Gastrocnemius medialis (tissue), 4 donors: ENCODE data around the gene RPRD1A. TPM values are rescaled to one million over a fixed set of nuclear protein-coding genes. Genes with fewer than 3 reads are reported as not detected.

Experiments
- ATAC-seq, 2 donors: fragments of 150-250 bp; one replicate each; pipeline ENCODE4 v1.9.1; 2016
- DNase-seq, 2 donors: peaks; one replicate each; pipeline ENCODE4 v3.0.0-alpha.2; 2019
- H3K27ac ChIP-seq, 4 donors: fragments of 200-600 bp; sonication (generic); 1 replicate in 1 of 4; 2 replicates in 3 of 4; pipeline ENCODE4 v1.5.1; 2016 to 2018; ENCODE audit warnings: mild to moderate bottlenecking in 2 of 4, moderate library complexity in 1 of 4
- H3K27me3 ChIP-seq, 3 donors: fragments of 200-600 bp; sonication (generic) in 2 of 3; 1 replicate in 1 of 3; 2 replicates in 2 of 3; pipeline versions ENCODE4 v1.5.1 to v1.6.0; 2016 to 2019; ENCODE audit warnings: mild to moderate bottlenecking in 1 of 3, moderate library complexity in 1 of 3
- H3K36me3 ChIP-seq, 2 donors: fragments of 200-600 bp; sonication (generic) in 1 of 2; one replicate each; pipeline ENCODE4 v1.5.1; 2017 to 2018
- H3K4me1 ChIP-seq, 2 donors: fragments of 200-600 bp; sonication (generic) in 1 of 2; one replicate each; pipeline ENCODE4 v1.5.1; 2016 to 2017; ENCODE audit warnings: mild to moderate bottlenecking in 2 of 2
- H3K4me3 ChIP-seq, 4 donors: fragments of 200-600 bp; sonication (generic) in 3 of 4; 1 replicate in 1 of 4; 2 replicates in 3 of 4; pipeline ENCODE4 v1.5.1; 2016 to 2019; ENCODE audit warnings: mild to moderate bottlenecking in 2 of 4
- H3K9me3 ChIP-seq, 3 donors: fragments of 200-600 bp; sonication (generic) in 2 of 3; 1 replicate in 1 of 3; 2 replicates in 2 of 3; pipeline ENCODE4 v1.5.1; 2016 to 2019
- CTCF ChIP-seq, 5 experiments: fragments of 450-650 bp in 3 of 5; fragments of 200-600 bp in 2 of 5; sonication (generic) in 2 of 5; IDR thresholded peaks in 4 of 5; conservative IDR thresholded peaks in 1 of 5; 1 replicate in 4 of 5; 2 replicates in 1 of 5; pipeline ENCODE4 v1.5.1; 2016 to 2019; ENCODE audit warnings: antibody characterized with exemption in 5 of 5, mild to moderate bottlenecking in 3 of 5, moderate library complexity in 3 of 5
- POLR2A ChIP-seq, 2 donors: fragments of 450-650 bp; IDR thresholded peaks; one replicate each; pipeline ENCODE4 v1.6.1; 2017; ENCODE audit warnings: antibody characterized with exemption in 2 of 2, mild to moderate bottlenecking in 2 of 2, moderate library complexity in 2 of 2
- in situ Hi-C, 4 donors: fragments of 200-750 bp; cut with MboI; loops; one replicate each; pipeline versions ENCODE4 v1.15.0 to v1.8.0; 2017; ENCODE audit warnings: low sequenced_read_pairs in 4 of 4
- intact Hi-C: fragments of 100-400 bp; cut with DNase I; formaldehyde crosslinking; loops from one replicate; pipeline ENCODE4 v1.15.1; 2023; ENCODE audit warnings: low total_unique reads
- total RNA-seq, 4 donors: library from RNA; depleted of rRNA; stranded (reverse); fragments of >200 nt; gene quantifications; one replicate each; pipeline versions ENCODE4 v1.1.0 to v1.2.3, GENCODE V29; 2016

Gene RPRD1A
- total RNA-seq, 4 donors from 2014 or later = 59.6 to 63.8 (median 61.8) TPM

- Histone ChIP-seq H3K27me3 (peaks cover 0 to 5% (median 0%) of the 10 kb centered on the region in 3 donors), H3K36me3 (peaks cover 0 to 7% of the 10 kb centered on the region in 2 donors), H3K4me1 (no peaks in the 10 kb centered on the region), H3K4me3 (no peak overlapping the region), H3K9me3 (no peaks in the 10 kb centered on the region), H3K27ac (no peak overlapping the region)
- intact Hi-C loops (no loop called here), in situ Hi-C loops (no loop called here)
- ATAC-seq = no peak
- no peak for DNase-seq
- TF ChIP-seq POLR2A (IDR thresholded peaks at IDR 0.05) (no peak), CTCF (IDR thresholded peaks at IDR 0.05 in 4 of 5, conservative IDR thresholded peaks at IDR 0.05 in 1 of 5) (no peak)
Observed at GRCh38 chr18:36104749-36105148, 37.4 kb upstream of the RPRD1A start.

- intact Hi-C loops = no loop called here
- no peaks in the 10 kb centered on the region for H3K9me3 ChIP-seq
Observed at GRCh38 chr18:36101943-36102342, 34.6 kb upstream of the RPRD1A start.

GRCh38 chr18:36099311-36099710 is 32.0 kb upstream of the RPRD1A start:
- H3K4me3 ChIP-seq = no peak overlapping the region
- no peaks in the 10 kb centered on the region for H3K4me1 ChIP-seq
- ATAC-seq (no peak), DNase-seq (no peak)
- H3K27ac ChIP-seq = no peak overlapping the region
- TF ChIP-seq CTCF (IDR thresholded peaks at IDR 0.05 in 4 of 5, conservative IDR thresholded peaks at IDR 0.05 in 1 of 5) (no peak), POLR2A (IDR thresholded peaks at IDR 0.05) (no peak)
- in situ Hi-C loops (loop anchor here in 3 of 4 donors (5.0 to 10.0 kb wide), 2 partner anchors 183 to 185 kb away; no protein-coding TSS in a partner anchor), intact Hi-C loops (no loop called here)
- H3K36me3 ChIP-seq = no peaks in the 10 kb centered on the region
- no peaks in the 10 kb centered on the region for H3K9me3 ChIP-seq
- H3K27me3 ChIP-seq = peaks cover 0 to 5% (median 0%) of the 10 kb centered on the region in 3 donors

More at GRCh38 chr18:36101943-36102342, 34.6 kb upstream of the RPRD1A start:
- H3K4me1 ChIP-seq = no peaks in the 10 kb centered on the region
- no peak for TF ChIP-seq CTCF (IDR thresholded peaks at IDR 0.05 in 4 of 5, conservative IDR thresholded peaks at IDR 0.05 in 1 of 5)
- no peak for TF ChIP-seq POLR2A (IDR thresholded peaks at IDR 0.05)
- no peak for ATAC-seq
- in situ Hi-C loops = no loop called here
- H3K27me3 ChIP-seq = peaks cover 0 to 5% (median 0%) of the 10 kb centered on the region in 3 donors
- DNase-seq = no peak
- no peaks in the 10 kb centered on the region for H3K36me3 ChIP-seq
- H3K4me3 ChIP-seq = no peak overlapping the region
- H3K27ac ChIP-seq = no peak overlapping the region

GRCh38 chr18:36096955-36097354 is 29.6 kb upstream of the RPRD1A start:
- peaks cover 0 to under 1% (median 0%) of the 10 kb centered on the region in 3 donors for H3K27me3 ChIP-seq
- in situ Hi-C loops (loop anchor here in 3 of 4 donors (5.0 to 10.0 kb wide), 2 partner anchors 185 to 188 kb away; no protein-coding TSS in a partner anchor), intact Hi-C loops (loop anchor here (1.0 kb wide), 1 partner anchor 187 kb away; no protein-coding TSS in a partner anchor)
- peaks cover 0 to 6% of the 10 kb centered on the region in 2 donors for H3K4me1 ChIP-seq
- ATAC-seq (no peak), DNase-seq (no peak)
- no peaks in the 10 kb centered on the region for H3K36me3 ChIP-seq
- H3K27ac ChIP-seq = no peak overlapping the region
- no peak for TF ChIP-seq CTCF (IDR thresholded peaks at IDR 0.05 in 4 of 5, conservative IDR thresholded peaks at IDR 0.05 in 1 of 5)
- H3K9me3 ChIP-seq = no peaks in the 10 kb centered on the region
- H3K4me3 ChIP-seq = no peak overlapping the region
